NCI-H2107 treated with DMSO at 0.1 percent for 48 hours (cell line): Measurements from ENCODE around the gene MVD.
"Not testable (repeated sequence)": the region's sequence is repeated elsewhere in the genome, so short reads cannot be mapped to it uniquely, and the experiment has no call there.

Source experiments
- DNase-seq: peaks from one replicate; lab custom pipeline; 2025; ENCODE audit not compliant: unreplicated experiment; lab: John Stamatoyannopoulos, UW

The MVD gene

DNA sequence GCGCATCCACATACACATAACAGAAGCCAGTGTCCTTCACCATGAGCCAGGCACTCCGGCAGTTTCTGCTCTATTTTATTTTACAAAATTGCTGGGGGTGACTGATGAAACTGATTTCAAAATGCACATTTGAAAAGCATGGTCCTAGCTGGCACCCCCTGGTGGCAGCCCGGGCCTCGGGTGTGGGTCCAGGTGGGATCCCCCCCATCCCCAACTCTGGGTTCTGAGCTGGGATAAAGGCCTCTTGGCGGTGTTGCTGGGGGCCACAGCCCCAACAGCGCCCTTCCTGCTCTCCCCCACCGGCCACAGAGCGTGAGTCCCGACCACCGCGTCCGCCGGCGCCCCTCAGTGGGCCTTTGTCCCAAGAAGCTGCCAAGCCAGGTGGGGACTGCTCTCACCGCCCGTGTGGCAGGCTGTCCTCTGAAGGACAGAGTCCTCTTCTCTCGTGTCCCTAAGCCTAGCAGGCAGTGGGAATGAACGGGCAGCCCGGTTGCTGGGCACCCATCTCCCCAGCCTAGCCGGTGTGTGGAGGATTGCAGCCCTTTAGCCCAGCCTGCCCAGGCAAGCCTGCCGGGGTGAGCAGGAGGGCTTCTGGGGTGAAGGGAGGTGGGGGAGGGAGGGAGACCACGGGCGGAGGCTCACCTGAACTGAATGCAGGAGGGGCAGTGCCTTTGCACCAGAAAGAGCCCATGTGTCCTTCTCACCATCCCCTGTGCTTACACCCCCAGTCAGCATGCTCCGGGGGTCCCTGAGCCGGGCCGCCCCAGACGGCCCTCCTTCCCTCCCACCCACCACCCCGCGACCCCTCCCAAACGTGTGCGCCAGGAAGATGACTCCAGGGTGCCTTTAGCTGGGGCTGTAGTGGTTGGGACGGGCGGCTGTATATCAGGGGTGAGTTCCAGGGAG, 22.5 kb upstream of the MVD start:
- DNase-seq, result no peak

DNA sequence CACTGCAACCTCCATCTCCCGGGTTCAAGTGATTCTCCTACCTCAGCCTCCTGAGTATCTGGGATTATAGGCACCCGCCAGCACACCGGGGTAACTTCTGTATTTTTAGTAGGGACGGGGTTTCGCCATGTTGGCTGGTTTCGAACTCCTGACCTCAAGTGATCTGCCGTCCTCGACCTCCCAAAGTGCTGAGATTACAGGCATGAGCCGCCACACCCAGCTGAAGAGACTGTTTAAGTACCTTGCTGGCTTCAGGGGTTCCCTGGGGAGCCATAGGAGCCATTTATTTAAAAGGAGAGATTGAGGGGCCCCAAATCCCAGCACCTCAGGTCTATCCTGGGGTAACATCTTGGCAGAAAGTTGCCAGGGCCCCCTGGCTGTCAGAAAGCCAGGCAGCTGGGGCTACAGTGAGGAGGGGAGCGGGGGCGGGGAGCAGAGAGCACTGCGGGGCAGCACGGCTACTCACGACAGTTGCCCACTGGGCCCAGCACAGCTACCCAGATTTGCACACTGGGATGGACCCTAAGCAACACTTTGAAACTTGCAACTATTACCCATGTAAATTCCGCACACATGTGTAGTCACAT, 21.8 kb upstream of the MVD start:
- DNase-seq, result no peak

DNA sequence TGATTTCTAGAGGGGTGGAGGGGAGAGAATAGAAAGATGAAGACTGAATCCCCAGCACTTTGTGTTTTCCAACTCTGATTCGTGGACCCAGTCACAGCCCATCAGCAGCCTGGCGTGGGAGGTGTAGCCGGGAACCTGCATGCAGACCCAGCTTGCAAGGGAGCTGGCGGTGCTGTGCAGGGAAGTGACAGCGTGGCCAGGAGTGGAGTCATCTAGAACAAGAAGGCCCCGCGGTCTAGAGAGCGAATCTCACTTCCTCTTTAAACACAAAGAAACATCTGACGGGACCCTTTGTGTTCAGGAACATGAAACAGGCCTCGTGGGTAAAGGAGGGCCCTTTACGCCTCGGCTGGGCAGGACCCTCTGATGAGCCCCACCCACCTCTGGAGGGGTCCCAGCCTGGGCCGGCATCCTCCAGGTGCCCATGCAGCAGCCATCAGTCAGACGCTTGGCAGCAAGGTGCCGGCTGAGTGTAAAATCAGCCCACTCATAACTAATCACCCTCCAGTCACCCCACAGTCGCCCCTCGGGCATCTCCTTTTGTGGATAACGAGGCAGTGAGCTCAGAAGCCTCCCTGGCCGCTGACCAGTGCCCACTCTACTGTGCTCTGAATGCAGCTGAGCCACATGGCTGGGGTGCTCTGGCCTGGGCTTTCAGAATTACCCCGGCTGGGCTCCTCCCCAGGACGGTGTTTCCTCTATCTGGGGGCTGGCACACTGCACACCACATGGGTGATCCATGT, 19.0 kb upstream of the MVD start:
- no peak for DNase-seq

DNA sequence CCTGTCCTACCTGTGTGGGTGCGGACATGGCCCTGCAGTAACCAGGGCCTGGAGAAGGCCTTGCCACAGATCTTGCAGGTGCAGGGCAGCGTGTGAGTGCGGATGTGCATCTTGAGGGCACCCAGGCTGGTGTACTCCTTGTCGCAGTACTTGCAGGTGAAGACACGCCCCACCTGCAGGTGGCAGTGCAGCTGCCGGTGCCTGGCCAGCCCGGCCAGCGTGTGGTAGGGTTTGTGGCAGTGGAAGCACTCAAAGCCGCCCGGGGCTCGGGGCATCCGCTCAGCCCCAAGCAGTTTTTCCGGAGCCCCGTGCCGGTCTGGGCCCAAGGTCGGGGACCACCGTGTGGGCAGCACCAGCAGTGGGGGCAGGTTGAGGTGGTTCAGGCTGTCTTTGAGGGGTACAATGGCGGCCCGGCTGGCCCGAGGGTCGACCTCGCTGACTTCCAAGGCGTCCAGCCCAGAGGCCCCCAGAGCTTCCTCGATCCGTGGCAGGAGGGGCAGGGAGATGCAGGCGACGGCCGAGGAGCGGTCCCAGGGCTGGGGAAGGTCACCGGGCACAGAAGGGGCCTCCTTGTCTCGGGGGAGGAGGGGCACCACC, 18.3 kb upstream of the MVD start:
- no peak for DNase-seq

DNA sequence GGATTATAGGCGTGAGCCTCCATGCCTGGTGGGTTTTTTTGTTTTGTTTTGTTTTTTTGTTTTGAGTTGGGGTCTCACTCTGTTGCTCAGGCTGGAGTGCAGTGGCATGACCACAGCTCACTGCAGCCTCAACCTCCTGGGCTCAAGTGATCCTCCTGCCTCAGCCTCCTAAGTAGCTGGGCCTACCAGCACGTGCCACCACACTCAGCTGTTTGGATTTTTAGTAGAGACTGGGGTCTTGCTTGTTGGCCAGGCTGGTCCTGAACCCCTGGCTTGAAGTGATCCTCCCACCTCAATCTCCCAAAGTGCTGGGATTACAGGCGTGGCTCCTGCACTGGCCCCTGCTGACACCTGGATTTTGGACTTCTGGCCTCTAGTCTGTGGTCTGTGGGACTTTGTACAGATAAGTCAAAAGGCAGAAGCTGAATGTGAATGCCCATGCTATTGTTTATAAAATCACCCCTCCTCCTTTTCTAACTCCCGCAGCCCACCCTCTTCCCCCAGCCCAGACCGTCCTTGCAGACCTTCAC, 17.7 kb upstream of the MVD start:
- DNase-seq, result no peak

DNA sequence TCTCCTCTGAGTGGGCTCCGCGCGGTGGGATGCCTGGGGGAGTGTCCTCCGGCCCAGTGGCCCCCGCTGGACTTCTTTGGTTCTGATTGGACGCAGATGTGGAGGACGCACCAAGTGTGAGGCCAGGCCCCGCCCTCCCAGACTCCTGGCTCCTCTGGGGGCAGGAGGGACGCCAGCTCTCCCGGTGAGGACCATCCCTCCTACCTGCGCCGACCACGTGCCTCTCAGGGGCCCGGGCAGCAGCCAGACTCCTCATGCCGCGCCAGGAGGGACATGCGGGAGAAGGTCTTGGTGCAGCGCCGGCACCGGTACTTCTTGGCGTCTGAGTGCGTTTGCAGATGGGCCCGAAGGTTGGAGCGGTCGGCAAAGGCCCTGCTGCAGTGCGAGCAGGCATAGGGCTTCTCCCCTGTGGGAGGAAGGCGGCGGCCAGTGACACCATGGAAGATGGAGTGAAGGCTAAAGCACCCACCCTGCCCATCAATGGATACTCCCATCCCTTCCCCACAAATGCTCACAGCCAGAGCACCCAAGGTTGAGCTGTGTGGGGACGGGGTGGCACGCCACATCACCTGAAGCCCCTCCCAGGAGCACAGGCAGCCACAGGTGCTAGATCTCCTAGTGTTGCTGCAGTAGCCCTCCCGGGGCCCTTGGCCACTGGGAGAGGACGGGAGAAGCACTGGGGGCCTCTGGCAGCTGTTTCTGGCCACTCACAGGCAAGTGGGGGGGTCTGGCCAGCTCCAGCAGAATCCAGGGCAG, 15.5 kb upstream of the MVD start:
- DNase-seq, result no peak

DNA sequence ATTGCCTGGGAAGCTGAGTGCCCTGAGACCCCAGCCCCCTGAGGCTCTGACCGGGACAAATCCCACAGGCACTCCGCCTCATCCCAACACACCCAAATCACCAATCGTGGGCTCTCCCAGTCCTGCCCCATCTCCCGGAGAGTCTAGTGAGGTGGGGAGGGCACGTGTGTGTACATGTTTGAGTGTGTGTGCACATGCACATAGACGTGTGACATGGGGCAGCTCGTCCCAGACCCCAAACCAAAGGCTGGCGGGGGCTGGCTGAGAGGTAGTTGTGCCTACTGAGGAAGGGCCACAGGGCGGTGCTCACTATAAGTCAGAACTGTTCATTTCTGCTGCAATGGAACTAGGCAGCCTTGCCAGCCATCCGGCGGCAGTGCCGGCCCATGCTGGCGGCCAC, 14.8 kb upstream of the MVD start:
- no peak for DNase-seq

DNA sequence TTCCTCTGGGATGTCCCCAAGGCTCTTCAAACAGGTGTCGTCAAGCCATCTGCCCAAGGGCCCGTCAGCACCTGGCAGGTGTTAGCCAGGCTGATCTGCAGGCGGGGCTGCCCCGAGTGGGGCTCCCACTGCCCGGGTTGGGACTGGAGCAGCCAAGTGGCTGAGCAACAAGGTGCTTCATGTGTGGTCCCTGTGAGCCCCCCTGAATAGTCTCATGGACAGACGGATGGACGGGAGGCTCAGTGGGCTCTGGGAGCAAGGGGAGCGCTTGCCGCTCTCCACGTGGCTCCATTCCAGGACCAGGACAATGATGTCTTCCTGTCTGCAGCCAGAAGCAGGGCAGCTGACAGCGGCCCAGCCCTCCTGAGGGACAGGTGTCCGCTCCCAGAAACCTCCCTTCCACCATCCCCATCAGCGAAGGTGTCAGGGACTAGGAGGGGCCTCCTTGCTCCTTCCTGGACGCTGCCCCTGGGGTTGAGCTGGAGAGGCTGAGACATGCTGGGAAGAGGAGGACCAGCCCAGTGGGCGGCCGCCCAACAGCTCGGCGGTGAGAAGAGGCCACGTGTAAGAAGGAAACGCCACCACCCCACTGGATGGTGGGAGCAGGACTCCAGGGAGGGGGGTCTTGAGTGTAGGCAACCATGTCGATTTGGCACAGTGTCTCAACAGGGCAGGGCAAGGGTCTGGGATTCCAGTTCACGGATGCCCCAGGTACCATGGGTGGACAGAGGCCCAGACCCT, 13.8 kb upstream of the MVD start:
- no peak for DNase-seq

DNA sequence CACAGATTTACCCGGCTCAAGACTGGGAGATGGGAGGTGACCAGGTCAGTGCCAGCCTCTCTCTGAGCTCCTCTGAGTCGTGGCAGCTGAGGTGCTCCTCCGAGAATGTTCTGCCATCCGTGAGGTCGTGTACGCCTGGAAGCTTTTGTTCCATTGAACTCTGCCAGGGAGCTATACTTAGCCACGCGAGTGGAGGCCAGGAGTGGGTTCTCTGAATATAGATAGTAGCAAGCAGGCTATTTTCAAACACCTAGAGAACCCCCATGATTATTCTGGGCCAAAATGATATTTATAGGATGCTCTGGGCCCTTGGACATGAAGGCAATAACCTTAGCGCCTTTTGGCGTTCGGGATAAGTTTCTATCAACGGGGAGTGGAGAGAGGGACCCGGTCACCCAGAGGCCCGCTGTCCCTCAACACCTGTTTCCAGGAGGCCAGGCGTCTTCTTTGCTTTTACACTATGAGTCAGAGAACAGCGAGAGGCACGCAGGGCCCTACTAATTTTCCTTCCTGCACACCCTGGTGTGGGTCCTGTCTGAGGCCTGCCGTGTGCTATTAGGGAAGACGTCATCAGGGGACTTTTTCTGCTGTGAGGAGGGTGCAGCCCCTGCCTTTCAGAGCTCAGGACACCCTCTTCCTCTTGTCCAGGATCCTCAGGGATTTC, 11.0 kb upstream of the MVD start:
- no peak for DNase-seq

DNA sequence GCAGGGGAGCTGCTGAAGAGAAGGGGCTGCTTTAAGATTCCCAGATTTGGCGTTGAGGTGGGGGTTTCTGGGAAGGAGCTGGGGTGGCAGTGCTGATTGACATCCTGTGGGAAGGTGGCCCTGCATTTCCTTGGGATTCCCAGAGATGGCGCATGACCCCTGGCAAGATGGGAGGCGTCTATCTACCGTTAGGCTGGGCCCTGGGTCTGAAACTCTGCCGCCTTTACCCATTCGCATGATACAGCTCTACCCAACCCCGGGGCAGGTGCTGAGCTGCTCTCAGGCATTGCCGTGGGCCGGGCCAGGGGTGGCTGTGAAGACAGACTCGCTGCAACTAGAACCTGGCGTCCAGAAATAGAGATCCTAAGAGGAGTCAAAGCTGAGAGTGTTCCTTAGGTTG, 9.9 kb upstream of the MVD start:
- no peak for DNase-seq

DNA sequence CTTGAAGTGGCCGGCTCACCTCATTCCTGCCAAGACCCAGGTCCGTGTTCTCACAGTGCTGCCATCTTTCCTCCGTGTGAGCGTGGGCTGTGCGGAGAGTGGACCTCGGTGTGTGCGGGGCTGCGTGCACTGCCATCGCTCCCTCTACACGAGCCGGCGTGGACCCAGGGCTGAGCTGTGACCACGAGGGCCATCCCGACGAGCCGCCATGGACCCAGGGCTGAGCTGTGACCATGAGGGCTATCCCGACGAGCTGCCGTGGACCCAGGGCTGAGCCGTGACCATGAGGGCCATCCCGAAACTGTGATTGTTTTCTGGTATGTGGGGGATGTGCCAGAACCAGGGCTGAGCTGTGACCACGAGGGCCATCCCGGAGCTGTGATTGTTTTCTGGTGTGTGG, 8.9 kb upstream of the MVD start:
- no peak for DNase-seq

DNA sequence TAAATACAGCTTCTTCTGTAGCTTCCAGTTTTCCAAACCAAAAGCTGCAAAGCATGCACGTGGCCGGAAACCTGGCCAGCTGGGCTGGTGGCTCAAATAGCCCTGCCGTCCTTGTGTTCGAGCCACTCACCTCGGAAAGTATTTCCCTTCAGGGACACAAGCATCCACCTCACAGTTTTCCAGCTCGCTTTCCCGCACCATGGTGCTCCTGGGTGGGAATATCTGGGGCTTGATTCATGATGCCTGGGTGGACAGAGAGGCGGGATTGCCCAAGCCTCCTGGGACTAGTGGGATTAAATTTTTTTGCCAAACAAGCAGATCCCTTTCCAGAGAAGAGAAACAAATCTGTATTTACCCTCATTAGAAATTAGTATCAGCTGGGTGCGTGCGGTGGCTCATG, 7.1 kb upstream of the MVD start:
- no peak for DNase-seq

DNA sequence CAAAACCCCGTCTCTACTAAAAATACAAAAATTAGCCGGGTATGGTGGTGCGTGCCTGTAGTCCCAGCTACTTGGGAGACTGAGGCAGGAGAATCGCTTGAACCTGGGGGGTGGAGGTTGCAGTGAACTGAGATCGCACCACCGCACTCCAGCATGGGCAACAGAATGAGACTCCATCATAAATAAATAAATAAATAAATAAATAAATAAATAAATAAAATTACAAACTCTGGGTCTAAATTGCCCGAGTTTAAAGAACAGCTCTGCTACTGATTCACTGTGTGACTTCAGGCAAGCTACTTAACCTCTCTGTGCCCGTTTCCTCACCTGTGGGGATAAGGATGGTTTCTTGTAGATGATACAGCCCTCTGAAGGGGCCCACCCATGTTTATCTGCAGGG, 6.6 kb upstream of the MVD start:
- not testable (repeated sequence) for DNase-seq

DNA sequence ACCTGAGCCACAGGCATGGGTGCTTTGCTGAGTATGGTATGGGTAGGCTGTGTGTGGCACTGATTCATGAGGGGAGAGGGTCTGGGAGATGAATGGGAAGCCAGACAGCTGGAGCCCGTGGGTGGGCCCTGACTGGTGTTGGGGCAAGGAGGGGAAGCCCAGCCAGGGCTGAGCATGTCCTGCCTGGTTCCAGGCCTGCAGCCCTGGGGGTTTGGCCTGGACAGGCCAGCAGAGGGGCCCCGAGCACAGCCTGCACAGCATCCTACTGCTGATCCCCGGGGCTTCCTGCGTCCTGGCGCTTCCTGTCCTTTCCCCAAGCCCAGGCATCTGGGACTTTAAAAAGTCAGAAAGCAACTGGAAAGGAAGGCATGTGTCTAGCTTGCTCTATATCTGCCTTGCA, 4.6 kb upstream of the MVD start:
- no peak for DNase-seq

DNA sequence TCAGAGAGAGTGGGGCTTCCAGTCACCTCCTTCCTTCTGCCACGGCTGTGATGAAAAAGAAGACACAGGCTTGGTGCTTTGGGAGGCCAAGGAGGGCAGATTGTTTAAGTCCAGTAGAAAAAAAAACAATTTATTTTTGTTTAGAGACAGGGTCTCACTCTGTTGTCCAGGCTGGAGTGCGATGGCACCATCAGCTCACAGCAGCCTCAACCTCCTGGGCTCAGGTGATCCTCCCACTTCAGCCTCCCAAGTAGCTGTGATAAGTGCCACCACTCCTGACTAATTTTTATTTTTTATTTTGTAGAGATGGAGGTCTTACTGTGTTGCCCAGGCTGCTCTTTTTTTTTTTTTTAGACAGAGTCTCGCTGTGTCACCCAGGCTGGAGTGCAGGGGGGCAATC, 2.7 kb upstream of the MVD start:
- DNase-seq, result no peak

DNA sequence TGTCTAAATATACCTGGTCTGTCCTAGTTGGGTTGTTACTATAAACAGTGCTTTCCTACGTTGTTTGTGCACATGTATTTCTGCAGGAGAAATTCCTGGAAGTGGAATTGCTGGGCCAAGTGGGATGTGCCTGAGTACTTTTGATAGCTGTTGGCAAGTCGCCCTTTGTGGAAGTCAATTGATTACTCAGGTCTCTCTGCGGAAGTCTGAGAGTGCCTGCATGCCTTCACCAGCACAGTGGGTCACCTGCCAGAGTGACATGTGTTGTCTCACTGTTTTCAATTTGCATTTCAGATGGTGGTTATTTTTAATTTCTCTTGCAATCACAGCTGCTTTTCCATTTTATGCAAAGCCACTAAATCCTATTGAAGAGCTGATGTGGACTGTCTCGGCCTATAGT, 2.3 kb upstream of the MVD start:
- no peak for DNase-seq

DNA sequence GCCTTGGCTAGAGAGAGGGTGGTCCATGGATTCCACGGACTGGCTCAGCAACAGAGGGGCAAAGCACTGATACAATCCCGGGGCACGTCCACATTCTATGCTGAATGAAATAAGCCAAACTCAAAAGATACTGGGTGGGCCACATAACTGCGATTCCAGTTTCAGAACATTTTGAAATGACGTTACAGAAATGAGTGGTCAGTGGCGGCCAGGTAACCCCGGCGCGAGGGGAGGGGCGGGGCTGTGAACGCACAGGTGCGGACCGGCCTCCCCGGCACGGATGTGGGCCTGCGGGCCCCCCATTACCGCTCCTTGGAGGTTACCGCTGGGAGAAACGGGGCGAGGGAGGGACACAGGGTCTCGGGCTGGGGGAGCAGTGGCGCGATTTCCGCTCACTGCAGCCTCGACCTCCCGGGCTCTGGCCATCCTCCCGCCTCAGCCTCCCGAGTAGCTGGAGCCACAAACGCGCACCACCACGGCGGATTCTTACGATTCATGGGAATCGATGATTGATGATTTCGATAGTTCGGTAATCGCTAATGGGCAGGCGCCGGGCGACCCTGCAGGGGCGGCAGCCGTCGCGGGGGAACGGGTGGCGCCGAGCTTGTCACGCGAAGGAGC, 559 bp downstream of the MVD start:
- DNase-seq, result no peak

DNA sequence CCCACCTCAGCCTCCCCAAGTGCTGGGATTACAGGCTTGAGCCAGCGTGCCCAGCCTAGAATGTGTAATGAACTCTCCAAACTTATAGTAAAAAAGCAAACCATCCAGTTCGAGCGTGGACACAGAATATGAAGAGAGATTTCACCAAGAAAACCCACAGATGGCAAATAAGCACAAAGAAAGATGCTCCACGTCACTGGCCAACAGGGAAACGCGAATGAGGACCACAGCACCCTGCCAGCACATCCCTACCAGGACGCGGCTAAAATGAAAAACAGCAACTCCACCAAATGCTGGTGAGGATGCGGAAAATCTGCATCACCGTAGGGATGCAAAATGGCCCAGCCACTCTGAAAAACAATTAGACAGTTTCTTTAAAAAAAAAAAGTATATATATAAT, 1.4 kb downstream of the MVD start:
- DNase-seq, result no peak

DNA sequence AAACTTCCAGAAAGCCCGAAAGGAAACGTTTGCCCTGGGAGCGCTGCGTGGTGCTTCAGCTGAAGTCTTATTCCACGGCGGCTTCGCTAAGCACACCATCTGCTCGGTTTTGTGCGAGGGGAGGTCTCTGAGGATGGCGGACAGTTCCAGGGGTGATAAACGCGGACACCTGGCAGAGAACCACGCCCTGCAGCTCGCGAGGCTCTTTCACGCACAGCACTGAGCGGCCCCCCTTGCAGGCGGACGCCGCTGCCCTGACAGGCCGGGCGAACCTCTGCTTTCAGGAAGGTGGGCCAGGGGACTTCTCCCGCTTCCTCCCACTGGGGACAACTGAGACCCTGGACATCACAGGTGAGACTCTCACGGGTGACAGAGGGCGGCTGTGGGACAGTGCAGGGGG, 3.7 kb downstream of the MVD start:
- no peak for DNase-seq
